Kidney capillary endothelial cell (primary cell): ENCODE measurements around the gene MAML2.
A peak's percentile ranks its signal among the peaks of the same experiment; 100 is the strongest.

Experiments used
- DNase-seq: peaks from one replicate; pipeline ENCODE4 v3.0.0-alpha.2; 2018; ENCODE audit warnings: low spot score

Gene MAML2

DNA sequence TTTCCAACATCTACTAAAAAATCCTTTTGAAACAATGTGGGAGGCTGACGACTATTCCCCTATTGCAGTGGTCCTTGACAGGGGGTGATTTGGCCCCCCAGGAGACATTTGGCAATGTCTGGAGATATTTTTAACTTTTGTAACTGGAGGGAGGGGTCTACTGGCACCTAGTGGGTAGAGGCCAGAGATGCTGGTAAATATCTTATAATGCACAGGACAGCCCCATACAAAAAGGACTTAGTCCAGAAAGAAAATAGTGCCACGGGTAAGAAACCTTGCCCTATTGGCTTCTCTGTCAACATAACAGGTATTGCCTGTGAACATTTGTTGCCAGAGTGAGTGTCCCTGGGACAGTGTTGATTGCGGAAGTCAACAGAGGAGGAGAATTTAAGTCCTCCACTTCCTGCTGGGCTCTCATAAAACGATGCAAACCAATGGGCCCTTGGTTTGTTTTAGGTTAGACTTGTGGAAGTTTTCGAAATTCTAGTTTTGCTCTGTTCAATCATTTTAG lies 101.6 kb downstream of the MAML2 start:
- DNase-seq: no peak

- no peak for DNase-seq
Observed at GRCh38 chr11:96238563-96239135, 104.3 kb downstream of the MAML2 start.

- DNase-seq: no peak
Observed at GRCh38 chr11:96237766-96238266, 105.2 kb downstream of the MAML2 start.

DNA sequence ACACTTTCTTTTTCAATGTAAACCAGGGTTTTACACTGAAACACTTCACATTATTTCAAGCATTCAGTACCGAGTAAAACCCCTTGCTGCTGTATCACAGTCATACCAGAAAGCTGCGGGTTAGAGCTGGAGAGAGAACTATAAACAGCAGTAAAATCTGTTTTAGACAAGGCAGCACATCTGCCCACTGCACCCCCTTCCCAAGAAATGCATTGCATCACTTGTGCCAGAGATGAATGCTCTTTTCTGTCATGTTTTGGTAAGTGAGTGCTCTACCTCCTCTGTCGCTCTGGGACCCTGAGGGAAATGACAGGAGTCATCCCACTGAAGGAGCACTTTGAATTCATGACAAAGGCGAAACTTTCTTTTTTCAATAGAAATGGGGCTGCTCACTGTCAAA lies 107.2 kb downstream of the MAML2 start:
- no peak for DNase-seq

GRCh38 chr11:96234866-96235441 lies 108.0 kb downstream of the MAML2 start:
- DNase-seq: no peak

- no peak for DNase-seq
Observed at GRCh38 chr11:96232132-96232531, 110.9 kb downstream of the MAML2 start.

DNA sequence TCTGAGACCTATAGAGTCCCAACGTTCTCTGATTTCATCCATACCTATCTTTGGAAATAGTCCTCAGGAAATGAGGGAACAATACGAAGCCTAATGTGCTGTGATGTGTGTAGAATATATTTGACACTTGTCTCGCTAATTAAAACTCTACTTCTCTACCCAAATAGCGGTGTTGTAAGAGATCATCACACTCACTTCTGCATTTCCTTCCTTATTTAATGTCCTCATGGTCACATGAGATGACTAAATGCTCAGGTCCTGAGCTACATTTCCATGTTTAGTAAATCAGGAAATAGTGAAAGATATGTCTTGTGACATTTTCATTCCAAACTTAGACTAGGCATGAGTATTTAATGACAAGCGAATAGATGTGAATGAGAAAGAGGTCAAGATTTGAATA lies 112.3 kb downstream of the MAML2 start:
- peak; percentile 90 for DNase-seq

- DNase-seq: no peak
Observed at GRCh38 chr11:96229354-96229977, 113.5 kb downstream of the MAML2 start.

GRCh38 chr11:96228910-96229309 lies 114.1 kb downstream of the MAML2 start:
- peak; percentile 73 for DNase-seq

GRCh38 chr11:96228473-96228891 lies 114.5 kb downstream of the MAML2 start:
- peak; percentile 99 for DNase-seq

GRCh38 chr11:96227244-96227643 lies 115.8 kb downstream of the MAML2 start:
- DNase-seq: no peak

DNA sequence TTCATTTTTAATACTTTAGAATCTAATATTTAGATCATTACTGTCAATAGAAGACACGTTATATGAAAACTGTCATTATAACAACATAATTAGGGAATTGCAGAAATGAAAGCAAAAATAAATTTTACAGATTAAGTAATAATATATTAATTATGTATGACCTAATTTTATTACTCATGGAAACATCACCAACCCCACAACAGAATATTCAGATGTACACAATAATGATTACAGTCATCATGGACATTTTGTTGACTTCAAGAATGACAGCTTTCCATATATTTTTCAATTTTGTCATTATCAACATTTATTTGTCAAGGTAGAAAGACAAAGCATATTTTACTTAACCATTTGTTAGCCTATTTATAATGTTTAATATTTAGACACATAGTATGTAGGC lies 119.9 kb downstream of the MAML2 start:
- DNase-seq: no peak

DNA sequence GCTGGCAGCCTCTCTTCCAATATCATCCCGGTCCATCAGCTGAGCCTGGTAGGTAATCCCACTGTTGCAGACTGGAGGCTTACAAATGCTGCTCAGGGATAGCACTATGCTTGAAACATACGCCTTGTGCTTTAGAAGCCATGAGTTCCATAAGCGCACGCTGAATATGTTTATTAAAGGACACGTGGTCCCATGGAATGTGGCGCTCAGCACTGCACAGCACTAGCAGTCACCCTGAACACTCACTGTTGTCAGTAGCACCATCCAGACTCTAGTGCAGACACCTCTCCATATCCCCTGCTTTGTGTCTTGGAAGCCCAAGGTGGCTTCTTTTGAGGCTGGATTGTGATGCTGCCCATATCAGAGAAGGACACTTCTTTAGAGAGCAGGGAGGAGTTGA lies 120.9 kb downstream of the MAML2 start:
- no peak for DNase-seq

DNA sequence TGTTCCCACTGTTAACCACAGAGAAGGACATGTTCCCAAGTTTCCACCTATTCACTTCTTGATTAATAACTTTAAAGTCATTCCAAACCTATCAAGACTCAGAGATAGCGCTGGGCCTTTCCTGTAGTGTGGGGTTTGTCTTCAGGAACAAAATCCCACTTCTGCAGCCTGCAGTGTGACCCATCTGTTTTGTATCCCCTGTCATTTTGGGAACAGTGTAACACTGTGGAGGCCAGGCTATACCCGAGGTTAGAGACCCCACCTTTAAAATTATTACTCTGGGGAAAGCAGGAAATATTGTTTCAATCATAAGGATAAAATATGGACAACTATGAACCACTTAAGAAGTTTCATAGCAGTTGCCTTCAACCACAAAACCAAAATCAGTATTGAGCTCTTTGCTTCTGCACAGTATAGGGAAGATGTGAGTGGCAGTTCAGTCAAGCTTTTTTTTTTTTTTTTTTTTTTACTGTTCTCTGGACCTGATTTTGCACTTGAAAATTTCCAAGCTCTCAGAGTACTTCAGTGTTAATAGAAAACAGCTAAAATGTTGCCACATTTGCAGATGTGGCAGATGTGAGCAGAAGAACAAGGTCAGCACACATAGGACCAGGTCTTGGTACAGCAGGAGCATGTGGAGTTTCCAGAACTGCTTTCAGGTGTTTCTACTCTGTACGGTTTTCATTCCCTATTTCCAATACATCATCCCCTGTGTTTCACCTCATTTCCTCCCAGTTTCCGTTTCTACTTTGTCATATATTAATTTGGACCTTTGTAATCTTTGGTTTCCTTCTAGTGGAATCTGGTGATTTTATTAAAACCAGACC lies 121.5 kb downstream of the MAML2 start:
- no peak for DNase-seq

DNA sequence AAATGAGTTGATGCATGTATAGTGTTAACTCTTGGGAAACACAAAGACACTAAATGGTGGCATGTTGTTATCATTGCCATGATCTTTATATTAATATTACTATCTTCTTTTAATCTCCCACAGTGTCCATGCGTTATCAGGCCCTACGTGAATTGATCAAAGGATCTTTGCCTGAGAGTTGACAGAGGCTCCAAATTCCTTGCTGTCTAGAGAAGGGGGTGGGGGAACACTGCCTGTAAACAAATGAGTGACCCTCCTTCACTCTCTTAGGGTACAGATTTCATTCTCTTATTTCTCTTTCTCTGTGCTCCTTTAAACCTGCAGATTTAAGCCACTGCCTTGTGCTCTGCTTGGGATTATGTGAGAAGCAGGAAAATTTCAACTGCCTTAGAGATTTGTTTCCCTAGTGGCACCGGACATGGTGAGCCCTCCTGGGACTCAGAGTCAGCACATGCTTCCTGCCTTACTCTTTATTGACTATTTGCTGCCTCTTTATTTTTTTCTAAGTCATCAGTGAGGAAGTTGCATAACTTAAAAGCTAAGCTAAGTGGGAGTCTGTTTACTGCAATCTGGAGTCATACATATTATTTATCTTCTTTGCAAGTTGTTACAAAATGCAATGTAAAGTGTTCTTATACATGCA lies 122.9 kb downstream of the MAML2 start:
- peak; percentile 87 for DNase-seq

DNA sequence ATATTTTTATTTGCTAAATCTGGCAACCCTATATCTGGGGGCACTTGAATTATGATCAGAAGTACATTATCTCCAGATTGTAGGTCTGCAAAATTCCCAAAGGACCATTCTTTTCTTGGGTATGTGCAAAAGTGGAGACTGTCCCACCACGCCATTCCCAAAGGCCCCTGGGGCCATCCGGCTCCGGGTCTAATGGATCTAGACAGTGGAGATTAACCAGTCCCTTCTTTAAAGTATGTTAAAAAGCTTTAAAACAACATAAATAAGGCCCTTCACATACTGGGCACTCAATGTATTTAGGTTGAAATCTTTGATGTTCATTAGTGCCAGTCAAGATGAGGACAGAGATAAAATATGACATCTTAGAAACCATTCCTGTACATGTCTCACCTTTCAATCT lies 124.1 kb downstream of the MAML2 start:
- no peak for DNase-seq

DNA sequence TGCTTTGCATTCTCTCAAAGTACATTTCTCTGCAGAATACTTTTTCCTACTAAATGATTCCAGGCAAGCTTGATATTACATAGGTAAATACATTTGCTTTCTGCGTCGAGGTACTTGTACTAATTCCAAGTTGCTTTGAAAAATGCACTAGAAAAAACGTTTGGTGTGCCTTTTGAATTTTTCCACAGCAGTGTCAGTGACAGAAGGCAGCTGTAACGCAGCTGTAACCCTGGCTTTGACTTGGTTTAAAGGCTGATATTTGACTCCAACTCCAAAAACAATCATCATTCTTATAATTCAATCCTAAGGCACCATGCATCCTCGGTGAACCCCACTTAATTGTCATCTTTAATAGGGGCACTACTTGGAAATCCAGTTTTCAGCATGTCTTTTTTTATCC lies 125.0 kb downstream of the MAML2 start:
- no peak for DNase-seq

DNA sequence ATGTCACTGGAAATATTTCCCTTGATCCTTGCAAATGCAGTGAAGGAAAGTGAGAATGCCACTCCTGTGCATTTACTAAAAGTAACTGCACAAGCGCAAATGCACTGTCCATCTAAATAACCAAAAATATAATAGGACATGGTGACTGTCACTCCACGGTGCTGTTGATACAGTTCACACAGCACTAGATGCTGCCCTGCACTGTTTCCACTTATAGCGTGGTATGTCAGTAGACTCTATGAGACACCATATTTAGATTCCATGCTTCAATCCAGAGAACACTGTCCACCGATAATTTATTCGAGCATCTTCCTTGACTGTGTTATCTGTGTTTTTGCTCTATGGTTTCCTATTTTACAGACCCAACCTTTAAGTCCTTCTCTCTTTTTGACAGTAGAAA lies 125.8 kb downstream of the MAML2 start:
- no peak for DNase-seq

- no peak for DNase-seq
Observed at GRCh38 chr11:96215826-96216225, 127.2 kb downstream of the MAML2 start.

GRCh38 chr11:96215110-96215782 lies 127.7 kb downstream of the MAML2 start:
- peak; percentile 89 for DNase-seq

DNA sequence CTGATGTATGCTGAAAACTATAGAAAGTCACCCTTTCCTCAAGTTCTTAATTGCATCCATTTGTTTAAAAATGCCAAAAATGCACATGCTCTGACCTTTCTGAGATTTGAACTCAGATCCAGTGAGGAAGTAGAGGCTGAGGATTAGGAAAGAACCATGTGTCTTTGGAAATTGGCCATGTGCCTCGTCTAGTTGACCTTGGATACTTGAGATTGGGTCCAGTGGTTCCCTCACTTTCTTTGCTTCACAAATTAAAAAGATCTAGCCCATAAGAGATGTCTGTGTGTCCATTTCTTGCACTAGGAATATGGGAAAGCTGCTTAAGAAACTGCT lies 128.3 kb downstream of the MAML2 start:
- DNase-seq: no peak

GRCh38 chr11:96213500-96213899 lies 129.5 kb downstream of the MAML2 start:
- no peak for DNase-seq
